Natural killer cell treated with Interleukin-12 subunit alpha and Interleukin-12 subunit beta and Interleukin-15 and Interleukin-18, amount 100 ng/mL, for 72 hours (primary cell): ENCODE data around the gene MAPK8IP1. TPM values are rescaled to one million over a fixed set of nuclear protein-coding genes. Genes with fewer than 3 reads are reported as not detected.

Source experiments
- ATAC-seq, 2 donors: fragments of 150-1000 bp; cut with Tn5 transposase in 1 of 2; sonication (Bioruptor Pico), chemical (Tn5 transposase) in 1 of 2; 2 replicates each; pipeline ENCODE4 v1.10.0; 2021
- DNase-seq: peaks from one replicate; pipeline ENCODE4 v3.0.0; 2022; ENCODE audit warnings: low spot score
- H3K27ac Mint-ChIP-seq, 2 donors: 1 replicate in 1 of 2; 2 replicates in 1 of 2; pipeline ENCODE4 v1.8.0; 2022; ENCODE audit warnings: mixed read lengths in 2 of 2, mild to moderate bottlenecking in 1 of 2, moderate library complexity in 1 of 2
- H3K27me3 Mint-ChIP-seq, 2 donors: 1 replicate in 1 of 2; 2 replicates in 1 of 2; pipeline ENCODE4 v1.8.0; 2022; ENCODE audit warnings: mixed read lengths in 2 of 2
- H3K36me3 Mint-ChIP-seq: one replicate; pipeline ENCODE4 v1.8.0; 2022; ENCODE audit warnings: mixed read lengths
- H3K4me1 Mint-ChIP-seq, 2 donors: 1 replicate in 1 of 2; 2 replicates in 1 of 2; pipeline ENCODE4 v1.8.0; 2022; ENCODE audit warnings: low read depth in 2 of 2, mixed read lengths in 2 of 2, mild to moderate bottlenecking in 1 of 2
- H3K4me3 Mint-ChIP-seq: one replicate; pipeline ENCODE4 v1.8.0; 2022; ENCODE audit warnings: mixed read lengths
- H3K9me3 Mint-ChIP-seq: 2 replicates; pipeline ENCODE4 v1.8.0; 2022; ENCODE audit warnings: mixed read lengths
- total RNA-seq, 2 donors: library from RNA; stranded (reverse); gene quantifications; one replicate each; pipeline ENCODE4 v1.2.3, GENCODE V29; 2022

Gene MAPK8IP1
- total RNA-seq, 2 donors from 2014 or later, result 2.0 to 3.4 TPM

- no peak overlapping the region for H3K4me3 Mint-ChIP-seq
- no peak overlapping the region for H3K27ac Mint-ChIP-seq
- H3K9me3 Mint-ChIP-seq, result no peaks in the 10 kb centered on the region
- peaks cover 13% of the 10 kb centered on the region for H3K36me3 Mint-ChIP-seq
- DNase-seq (no peak), ATAC-seq (peak in 1 of 2 donors; percentile 56)
- peaks cover 0 to 3% of the 10 kb centered on the region in 2 donors for H3K4me1 Mint-ChIP-seq
- H3K27me3 Mint-ChIP-seq, result no peaks in the 10 kb centered on the region
These were observed 12.6 kb upstream of the MAPK8IP1 start for GRCh38 chr11:45872651-45873356.

- Mint-ChIP-seq H3K27ac (no peak overlapping the region), H3K27me3 (no peaks in the 10 kb centered on the region), H3K9me3 (no peaks in the 10 kb centered on the region), H3K36me3 (peaks cover 17% of the 10 kb centered on the region), H3K4me1 (peaks cover 0 to 3% of the 10 kb centered on the region in 2 donors), H3K4me3 (no peak overlapping the region)
- no peak for ATAC-seq
- peak; percentile 23 for DNase-seq
These were observed 9.1 kb upstream of the MAPK8IP1 start for GRCh38 chr11:45876401-45876800.

GRCh38 chr11:45877221-45877620 lies 8.2 kb upstream of the MAPK8IP1 start:
- Mint-ChIP-seq H3K36me3 (peaks cover 17% of the 10 kb centered on the region), H3K4me3 (no peak overlapping the region), H3K27ac (no peak overlapping the region), H3K27me3 (no peaks in the 10 kb centered on the region), H3K9me3 (no peaks in the 10 kb centered on the region), H3K4me1 (peaks cover 0 to 3% of the 10 kb centered on the region in 2 donors)
- ATAC-seq, result no peak
- peak; percentile 50 for DNase-seq

DNA sequence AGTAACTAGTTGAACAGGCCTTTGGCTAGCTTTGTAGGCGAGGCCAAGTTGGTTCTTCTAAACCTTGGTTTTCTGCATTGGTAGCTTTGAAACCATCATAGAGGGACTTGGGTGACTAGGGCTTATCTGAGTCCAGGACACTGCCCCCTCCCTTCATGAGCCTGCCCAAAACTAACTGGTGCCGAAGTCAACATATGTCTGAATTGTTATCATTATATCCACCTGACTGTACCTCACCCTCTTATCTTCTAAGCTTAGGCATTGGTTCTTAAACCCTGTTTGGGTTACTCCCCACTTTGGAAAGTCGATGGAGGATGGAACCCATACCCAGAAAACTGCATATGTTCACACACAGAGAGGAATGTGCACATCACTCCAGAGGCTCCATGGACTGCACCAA lies 7.6 kb upstream of the MAPK8IP1 start:
- H3K27ac Mint-ChIP-seq, result no peak overlapping the region
- peaks cover 0 to 3% of the 10 kb centered on the region in 2 donors for H3K4me1 Mint-ChIP-seq
- ATAC-seq (no peak), DNase-seq (no peak)
- H3K27me3 Mint-ChIP-seq, result no peaks in the 10 kb centered on the region
- no peaks in the 10 kb centered on the region for H3K9me3 Mint-ChIP-seq
- H3K4me3 Mint-ChIP-seq, result no peak overlapping the region
- peaks cover 17% of the 10 kb centered on the region for H3K36me3 Mint-ChIP-seq

GRCh38 chr11:45879803-45880686 lies 5.4 kb upstream of the MAPK8IP1 start:
- no peak overlapping the region for H3K4me3 Mint-ChIP-seq
- no peaks in the 10 kb centered on the region for H3K9me3 Mint-ChIP-seq
- DNase-seq (no peak), ATAC-seq (no peak)
- H3K4me1 Mint-ChIP-seq, result peaks cover 8 to 10% of the 10 kb centered on the region in 2 donors
- peaks cover 10% of the 10 kb centered on the region for H3K36me3 Mint-ChIP-seq
- peaks cover 0 to 4% of the 10 kb centered on the region in 2 donors for H3K27me3 Mint-ChIP-seq
- no peak overlapping the region for H3K27ac Mint-ChIP-seq

DNA sequence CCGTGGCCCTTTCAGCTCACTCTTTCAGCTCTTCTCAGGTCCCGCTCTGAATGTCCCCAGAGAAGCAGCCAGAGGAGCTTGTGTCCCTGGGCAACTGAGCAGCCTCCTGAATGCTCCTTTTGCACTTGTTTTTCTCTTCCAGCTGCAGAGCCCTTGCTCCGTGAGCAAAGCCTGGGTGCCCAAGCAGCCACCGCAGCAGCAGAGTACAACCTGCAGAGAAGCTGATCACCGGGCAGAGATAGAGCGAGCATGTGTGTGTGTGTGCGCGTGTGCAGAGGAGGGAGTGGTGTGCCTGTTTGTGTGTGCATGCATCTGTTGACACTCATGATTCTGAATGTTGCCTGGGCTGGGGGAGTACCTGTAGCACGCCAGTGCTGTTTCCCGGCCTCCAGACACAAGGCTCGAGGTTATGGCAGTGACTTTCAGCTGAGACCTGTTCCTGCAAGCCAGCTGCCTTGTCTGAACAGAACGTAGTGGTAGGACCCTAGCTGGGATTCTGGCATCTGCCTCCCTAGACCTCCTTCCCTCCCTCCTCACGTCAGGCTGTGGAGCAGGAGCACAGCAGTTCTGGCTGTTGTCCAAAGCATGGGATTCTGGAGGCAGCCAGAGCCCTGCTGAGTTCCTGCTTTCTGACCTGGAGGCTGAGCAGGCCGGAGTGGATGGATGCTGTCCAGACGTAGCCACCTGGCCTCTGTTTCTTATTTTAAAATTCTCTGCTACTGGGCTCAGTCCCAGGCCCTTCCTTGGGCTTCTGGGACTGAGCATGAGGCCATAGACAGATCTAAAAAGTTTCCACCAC lies 4.5 kb upstream of the MAPK8IP1 start:
- DNase-seq, result peak; percentile 31
- H3K27ac Mint-ChIP-seq, result no peak overlapping the region
- H3K9me3 Mint-ChIP-seq, result no peaks in the 10 kb centered on the region
- H3K4me3 Mint-ChIP-seq, result no peak overlapping the region
- H3K36me3 Mint-ChIP-seq, result peaks cover 10% of the 10 kb centered on the region
- H3K27me3 Mint-ChIP-seq, result peaks cover 0 to 4% of the 10 kb centered on the region in 2 donors
- H3K4me1 Mint-ChIP-seq, result peaks cover 11 to 13% of the 10 kb centered on the region in 2 donors
- no peak for ATAC-seq

DNA sequence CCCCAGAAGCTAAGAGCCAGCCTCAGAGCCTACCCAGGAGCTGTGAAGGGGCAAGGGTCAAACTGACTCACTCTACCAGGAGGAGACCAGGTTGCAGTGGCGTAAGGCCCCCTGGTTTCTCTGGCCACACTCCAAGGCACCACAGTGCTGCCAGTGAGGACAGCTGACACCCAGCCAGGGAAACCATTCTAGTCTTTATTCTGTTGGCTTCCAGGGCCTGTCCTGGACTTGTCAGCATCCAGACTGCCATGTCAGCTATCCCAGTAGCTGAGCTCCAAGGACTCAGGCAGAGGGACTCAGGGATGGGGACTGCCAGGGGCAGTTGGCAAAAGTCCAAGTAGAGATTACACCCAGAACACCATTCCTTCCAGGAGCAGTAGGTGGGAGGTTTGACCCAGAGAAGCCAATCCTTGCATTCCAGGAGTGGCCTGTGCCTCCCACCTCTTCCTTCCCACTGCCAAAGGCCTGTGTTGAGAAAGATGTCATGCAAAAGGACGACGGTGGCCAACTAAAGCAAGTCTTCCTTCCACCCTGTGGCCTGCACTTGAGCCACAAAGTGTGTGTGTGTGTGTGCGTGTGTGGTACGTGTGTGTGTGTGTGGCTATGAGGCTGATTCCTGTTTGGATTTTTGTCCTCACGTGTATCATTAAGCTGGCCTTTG lies 3.6 kb upstream of the MAPK8IP1 start:
- H3K4me3 Mint-ChIP-seq, result no peak overlapping the region
- ATAC-seq, result no peak
- no peaks in the 10 kb centered on the region for H3K9me3 Mint-ChIP-seq
- no peak overlapping the region for H3K27ac Mint-ChIP-seq
- H3K36me3 Mint-ChIP-seq, result peaks cover 10% of the 10 kb centered on the region
- H3K4me1 Mint-ChIP-seq, result peaks cover 11 to 13% of the 10 kb centered on the region in 2 donors
- DNase-seq, result no peak
- H3K27me3 Mint-ChIP-seq, result peaks cover 0 to 4% of the 10 kb centered on the region in 2 donors

DNA sequence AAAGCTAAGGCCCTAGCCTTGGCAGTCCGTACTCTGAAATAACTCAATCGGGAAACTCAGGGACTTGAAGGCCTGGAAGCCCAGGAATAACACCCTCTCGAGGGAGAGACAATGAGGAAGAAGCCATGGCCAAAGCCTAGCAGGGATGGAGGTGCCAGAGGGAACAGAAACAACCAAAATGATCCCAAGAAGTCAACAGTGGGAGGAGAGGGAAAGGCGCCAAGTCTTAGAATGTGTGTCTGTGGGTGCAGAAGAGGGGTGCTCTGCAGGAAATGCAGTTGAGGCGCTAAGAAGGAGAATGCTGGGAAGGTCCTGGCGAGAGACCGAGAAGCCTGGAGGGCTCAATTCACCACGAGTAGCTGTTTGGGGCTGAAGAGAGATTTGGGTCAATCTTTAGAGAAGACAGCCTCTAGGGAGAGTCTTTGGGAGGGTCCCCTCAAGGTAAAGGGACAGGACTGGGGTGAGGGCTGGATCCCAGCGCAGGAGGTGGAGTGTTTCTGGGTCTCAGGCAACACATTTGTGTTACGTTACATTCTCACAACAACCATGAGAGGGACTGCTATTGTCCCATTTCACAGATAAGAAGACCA lies 760 bp upstream of the MAPK8IP1 start:
- no peaks in the 10 kb centered on the region for H3K9me3 Mint-ChIP-seq
- H3K36me3 Mint-ChIP-seq, result peaks cover 10% of the 10 kb centered on the region
- ATAC-seq, result no peak
- no peak overlapping the region for H3K27ac Mint-ChIP-seq
- peaks cover 0 to 4% of the 10 kb centered on the region in 2 donors for H3K27me3 Mint-ChIP-seq
- peak overlapping the region; percentile 63 for H3K4me3 Mint-ChIP-seq
- peaks cover 11 to 13% of the 10 kb centered on the region in 2 donors for H3K4me1 Mint-ChIP-seq
- peak; percentile 39 for DNase-seq

DNA sequence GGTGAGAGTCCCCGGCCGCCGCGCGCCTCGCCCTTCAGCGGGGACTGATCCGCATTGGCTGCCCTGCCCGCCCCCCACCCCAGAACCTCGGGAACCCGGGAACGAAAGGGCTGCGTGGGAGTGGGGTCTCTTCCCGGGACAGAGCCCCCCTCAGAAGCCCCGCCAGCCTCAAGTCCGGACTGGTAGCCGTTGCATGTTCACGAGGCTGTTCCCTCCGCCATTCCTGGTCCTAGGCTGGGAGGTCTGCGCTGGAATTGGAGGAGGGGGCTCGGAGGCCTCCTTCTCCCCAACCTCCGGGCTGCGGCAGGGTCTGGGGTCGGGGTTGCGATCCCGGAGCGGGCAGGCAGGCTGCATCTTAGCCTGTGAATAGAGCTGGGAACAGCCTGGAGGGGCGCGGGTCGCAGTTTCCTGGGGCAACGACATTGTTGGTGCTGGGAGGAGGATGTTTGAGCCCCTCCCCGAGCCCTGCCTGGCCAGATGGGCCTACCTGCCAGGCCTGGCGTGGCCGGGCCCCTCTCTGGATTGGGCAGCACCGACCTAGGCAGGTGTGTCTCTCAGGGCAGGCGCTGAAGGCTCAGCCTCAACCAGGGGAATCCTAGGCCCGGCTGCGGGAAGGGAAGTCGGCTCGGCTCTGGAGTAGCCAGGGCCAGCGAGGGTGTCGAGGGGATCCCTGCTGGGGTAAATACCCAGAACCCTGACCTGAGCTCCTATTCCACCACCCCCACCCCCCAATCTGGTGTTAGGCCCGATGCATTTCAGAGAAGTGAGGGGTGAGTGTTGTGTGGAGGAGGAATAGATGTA lies 670 bp downstream of the MAPK8IP1 start:
- Mint-ChIP-seq H3K4me3 (no peak overlapping the region), H3K36me3 (no peaks in the 10 kb centered on the region), H3K4me1 (peaks cover 11 to 13% of the 10 kb centered on the region in 2 donors), H3K27me3 (peaks cover 0 to 4% of the 10 kb centered on the region in 2 donors), H3K27ac (no peak overlapping the region), H3K9me3 (no peaks in the 10 kb centered on the region)
- ATAC-seq (no peak), DNase-seq (peak; percentile 55)

DNA sequence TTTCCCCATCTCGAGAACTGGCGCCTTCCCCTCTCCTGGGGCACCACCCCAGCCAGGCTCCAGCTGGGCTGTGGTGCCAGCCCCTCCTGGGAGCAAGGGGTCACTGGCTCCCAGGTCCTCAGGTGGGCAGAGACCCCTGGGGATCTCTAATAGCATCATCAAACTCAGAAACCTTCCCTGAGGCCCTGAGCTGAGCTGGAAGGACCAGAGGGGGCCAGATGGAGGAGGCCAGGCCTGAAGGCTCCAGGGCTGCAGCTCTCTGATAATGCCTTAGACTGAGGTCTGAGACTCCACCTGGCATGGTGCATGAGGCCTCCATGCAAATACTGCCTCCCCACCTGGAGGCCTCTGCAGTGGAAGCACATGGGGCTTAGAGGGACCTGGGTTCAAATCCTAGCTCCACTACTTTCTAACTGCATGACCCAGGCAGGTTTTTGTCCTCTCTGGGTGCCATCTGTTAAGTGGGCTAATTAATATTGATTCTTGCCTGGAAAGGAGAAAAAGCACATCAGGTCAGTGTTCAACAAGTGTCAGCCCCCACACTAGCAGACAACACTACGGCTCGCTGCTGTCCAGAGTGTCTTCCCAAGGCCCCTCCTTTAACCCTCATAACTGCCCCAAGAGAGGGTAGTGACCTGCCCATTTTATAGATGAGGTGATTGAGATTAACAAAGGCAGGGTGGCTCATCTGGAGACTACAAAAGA lies 1.5 kb downstream of the MAPK8IP1 start:
- Mint-ChIP-seq H3K27me3 (peaks cover 0 to 4% of the 10 kb centered on the region in 2 donors), H3K4me3 (no peak overlapping the region), H3K27ac (no peak overlapping the region), H3K9me3 (no peaks in the 10 kb centered on the region), H3K36me3 (no peaks in the 10 kb centered on the region), H3K4me1 (peaks cover 11 to 13% of the 10 kb centered on the region in 2 donors)
- DNase-seq (peak; percentile 48), ATAC-seq (no peak)

DNA sequence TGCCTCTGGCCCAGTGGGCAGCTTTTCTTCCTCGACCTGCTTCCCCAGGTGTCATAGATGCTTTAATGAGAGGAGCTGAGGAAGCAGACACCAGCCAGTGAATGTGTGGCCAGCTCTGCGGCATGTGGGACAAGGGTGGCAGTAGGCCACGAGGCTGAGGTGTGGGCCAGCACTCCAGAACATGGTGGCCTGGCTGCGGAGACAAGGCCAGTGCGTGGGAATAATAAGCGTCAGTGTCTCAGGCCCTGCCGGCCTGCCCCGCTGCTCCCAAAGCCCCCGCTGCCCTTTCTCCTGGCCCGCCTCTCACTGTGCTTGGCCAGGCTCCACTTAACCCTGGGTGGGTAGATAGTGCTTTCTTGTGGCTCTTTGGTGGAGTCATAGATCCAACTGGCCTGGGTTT lies 2.1 kb downstream of the MAPK8IP1 start:
- peaks cover 0 to 4% of the 10 kb centered on the region in 2 donors for H3K27me3 Mint-ChIP-seq
- DNase-seq (peak; percentile 48), ATAC-seq (no peak)
- no peaks in the 10 kb centered on the region for H3K36me3 Mint-ChIP-seq
- no peak overlapping the region for H3K4me3 Mint-ChIP-seq
- no peak overlapping the region for H3K27ac Mint-ChIP-seq
- peaks cover 11 to 13% of the 10 kb centered on the region in 2 donors for H3K4me1 Mint-ChIP-seq
- no peaks in the 10 kb centered on the region for H3K9me3 Mint-ChIP-seq

- Mint-ChIP-seq H3K9me3 (no peaks in the 10 kb centered on the region), H3K4me1 (peaks cover 8% of the 10 kb centered on the region in 2 donors), H3K27me3 (peaks cover 0 to 5% of the 10 kb centered on the region in 2 donors), H3K27ac (no peak overlapping the region), H3K36me3 (no peaks in the 10 kb centered on the region), H3K4me3 (no peak overlapping the region)
- DNase-seq (no peak), ATAC-seq (no peak)
These were observed 4.1 kb downstream of the MAPK8IP1 start for GRCh38 chr11:45889555-45889954.
